ENCODE data around the gene HOXA2.

HOXA2 gene

DNA sequence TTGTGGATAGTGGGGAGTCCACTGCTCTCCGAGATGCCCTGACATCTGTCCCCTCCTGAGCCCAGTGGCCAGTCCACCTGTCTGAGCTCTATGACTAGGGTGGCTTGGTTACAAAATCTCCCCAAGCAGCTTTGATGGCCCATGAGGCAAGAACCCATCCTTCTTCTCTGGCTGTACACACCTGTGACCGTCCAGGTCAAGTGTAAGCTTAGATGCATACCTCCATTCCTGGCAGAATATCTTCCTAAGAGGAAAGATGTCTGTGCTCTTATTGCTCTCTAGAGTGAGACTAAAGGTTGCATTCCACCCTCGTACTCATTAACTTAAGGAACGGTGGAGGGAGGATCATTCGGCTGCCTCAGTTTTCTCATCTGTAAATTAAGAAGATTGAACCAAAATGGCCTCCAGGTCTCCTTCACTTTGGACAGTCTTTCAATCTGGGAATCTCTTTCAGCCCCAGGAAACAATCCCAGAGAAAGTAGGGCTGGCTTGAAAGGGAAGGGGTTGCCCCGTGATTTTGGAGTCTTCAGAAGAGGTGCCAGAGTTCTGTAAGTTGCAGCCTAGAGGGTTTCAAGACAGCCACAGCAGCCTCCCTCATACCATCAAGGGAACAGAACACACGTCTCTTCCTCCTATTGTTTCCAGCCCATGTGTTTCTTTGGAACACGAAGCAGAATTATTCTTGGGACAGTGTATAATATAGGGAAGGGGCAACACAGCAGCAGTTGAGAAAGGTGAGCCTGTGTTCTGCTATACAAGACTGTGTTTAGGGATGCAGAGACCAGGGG, 22.6 kb upstream of the HOXA2 start:
- no peak for DNase-seq (ENCODE audit: low spot score)

GRCh38 chr7:27124096-27124901, 21.8 kb upstream of the HOXA2 start:
- DNase-seq (ENCODE audit: low spot score), result no peak

GRCh38 chr7:27123477-27124053, 21.1 kb upstream of the HOXA2 start:
- DNase-seq (ENCODE audit: low spot score), result no peak

DNA sequence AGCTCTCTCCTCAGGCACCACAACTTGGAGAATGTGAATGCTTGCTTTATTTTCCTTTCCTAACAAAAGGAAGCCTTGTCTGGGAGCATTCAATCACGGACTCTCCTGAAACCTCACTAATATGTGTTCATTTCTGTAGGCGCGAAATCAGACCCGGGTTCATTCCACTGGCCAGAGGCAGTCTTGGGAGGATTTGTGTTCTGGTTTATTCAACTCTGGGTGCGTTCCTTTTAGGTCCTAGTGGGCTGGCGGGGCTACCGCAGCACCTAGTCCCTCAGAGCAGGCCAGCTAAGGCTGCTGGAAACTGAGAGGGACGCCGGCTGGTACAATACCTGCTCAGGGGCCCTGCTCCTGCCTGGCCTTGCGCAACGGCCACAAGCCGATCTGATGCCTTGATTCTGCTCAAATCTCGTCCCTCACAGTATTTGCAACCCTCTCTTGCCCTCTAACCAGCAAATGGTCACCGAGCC, 20.6 kb upstream of the HOXA2 start:
- DNase-seq (ENCODE audit: low spot score), result no peak

- DNase-seq (ENCODE audit: low spot score), result no peak
Measured at GRCh38 chr7:27122077-27122910, 19.8 kb upstream of the HOXA2 start.

GRCh38 chr7:27121684-27122076, 19.2 kb upstream of the HOXA2 start:
- no peak for DNase-seq (ENCODE audit: low spot score)

DNA sequence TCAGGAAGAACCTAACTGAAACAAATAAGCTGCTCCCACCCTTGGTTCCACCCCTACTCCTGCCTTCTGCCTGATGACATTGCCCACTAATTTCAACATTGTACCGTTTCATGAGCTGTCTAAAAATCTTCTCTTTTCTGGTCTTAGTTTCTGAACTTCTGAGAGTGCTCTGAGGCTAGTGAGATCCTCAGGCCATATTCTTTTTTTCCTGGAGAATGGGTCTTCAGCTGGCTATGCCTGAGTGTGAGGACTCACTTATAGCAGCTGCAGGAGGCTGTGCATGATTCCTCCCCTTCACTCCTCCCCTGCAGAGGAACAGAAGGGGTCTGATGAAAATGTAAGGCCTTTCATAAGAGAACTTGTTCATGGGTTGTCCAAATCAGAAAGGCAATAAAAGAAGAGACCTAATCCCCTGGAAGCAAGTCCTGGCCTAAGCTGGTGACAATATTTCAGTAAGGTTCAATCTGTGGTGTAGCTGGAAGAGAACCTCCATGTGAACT, 17.0 kb upstream of the HOXA2 start:
- DNase-seq (ENCODE audit: low spot score), result no peak

DNA sequence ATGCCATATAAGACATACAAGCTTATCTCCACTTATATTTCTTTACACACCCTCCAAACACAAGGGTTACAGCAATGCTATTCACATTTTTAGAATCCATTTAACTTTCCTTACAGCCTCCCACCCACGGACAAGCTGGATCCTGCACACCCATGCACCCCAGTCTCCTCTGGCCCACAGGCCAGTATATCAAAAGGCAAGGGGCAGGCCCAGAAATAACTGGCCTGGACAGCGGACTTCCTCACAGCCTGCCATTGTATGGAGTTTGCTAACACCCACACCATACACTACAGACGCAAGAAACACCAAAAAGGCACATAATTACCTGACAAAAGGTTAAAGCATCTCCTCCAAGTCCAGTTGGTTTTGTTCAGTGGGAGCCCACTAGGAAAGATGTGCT, 16.1 kb upstream of the HOXA2 start:
- no peak for DNase-seq (ENCODE audit: low spot score)

- DNase-seq (ENCODE audit: low spot score), result no peak
Measured at GRCh38 chr7:27117887-27118491, 15.5 kb upstream of the HOXA2 start.

DNA sequence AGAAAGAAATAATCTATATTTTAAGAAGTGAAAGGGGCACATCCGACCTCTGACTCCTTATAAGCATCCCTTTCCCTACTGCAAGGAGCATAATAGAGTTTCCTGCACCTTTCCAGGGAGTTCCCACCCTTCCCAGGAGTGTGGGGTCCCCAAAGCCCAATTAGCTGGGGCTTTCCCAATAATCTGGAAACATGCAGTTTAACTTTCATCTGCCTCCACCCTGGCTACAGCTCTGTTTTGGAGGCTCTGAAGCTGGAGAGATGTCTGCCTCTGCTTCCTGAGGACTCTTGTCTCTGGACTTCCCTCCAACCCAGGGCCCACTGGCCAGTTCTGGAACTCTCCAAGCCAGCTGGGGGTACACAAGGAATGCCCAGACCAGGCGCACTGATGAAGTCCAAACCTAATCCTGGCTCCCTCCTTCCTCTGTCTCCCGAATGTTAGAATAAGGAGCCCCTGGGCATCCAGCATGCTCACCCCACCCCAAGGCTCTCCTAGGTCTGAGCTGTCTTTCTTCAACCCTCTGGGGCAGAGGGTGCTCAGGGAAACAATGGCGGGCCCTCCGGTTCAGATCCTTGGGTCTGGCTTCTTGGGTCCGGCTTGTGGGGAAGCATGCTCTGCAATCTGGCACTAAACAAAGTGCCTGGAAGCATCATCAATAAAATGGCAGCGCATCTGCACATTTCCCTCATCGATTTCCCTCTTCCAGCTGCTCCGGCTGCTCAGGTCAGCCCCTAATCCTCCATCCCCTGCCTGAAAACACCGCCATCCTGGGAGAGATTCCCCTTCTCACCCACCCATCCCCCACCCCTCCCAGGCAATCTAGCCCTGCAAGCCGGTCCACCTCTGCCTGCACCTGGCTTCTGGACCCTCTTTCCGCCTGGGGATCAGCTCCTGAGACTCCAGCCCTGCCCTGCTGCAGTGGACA, 14.7 kb upstream of the HOXA2 start:
- no peak for DNase-seq (ENCODE audit: low spot score)

DNA sequence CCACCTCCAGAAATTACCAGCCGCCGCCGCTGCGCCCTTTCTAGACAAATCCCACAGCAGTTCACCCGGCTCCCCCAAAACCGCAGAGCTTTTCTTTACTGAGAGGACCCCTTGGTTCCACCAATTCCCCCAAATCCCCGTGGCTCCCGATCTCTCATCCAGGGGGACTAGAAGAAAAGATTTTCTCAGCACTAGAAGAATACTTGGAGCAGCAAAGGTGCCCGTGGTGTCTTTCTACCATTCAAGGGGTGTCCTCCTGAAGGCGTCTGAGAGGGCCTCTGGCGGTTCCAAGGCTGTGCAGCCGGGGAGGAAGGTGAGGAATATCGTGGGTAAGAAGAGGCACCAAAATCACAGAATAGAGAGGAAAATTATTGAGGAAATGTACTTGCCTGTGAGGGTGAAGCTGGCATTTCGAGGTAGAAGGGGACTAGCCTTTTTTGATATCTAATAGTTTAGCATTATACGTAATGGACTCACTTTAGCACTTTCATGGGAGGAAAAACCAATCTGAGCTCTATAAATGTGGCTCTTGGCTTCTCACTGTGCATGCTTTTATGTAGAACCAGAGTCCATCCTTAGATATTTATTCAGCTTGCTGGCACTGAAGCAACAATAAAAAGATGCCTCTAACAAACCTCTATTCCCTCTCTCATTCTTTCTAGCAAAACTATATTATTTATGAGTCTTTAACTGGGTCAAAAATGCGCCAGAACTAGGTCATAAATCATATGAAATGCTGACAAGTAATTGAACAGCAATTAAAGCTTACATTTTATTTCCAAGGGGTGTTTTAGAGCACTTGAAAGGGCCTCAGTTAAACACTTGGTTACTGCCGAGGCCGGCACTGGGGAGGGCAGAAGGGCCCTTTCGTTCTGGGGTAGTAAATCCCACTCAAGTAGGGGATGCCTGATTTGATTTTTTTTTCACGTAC, 13.8 kb upstream of the HOXA2 start:
- no peak for DNase-seq (ENCODE audit: low spot score)

DNA sequence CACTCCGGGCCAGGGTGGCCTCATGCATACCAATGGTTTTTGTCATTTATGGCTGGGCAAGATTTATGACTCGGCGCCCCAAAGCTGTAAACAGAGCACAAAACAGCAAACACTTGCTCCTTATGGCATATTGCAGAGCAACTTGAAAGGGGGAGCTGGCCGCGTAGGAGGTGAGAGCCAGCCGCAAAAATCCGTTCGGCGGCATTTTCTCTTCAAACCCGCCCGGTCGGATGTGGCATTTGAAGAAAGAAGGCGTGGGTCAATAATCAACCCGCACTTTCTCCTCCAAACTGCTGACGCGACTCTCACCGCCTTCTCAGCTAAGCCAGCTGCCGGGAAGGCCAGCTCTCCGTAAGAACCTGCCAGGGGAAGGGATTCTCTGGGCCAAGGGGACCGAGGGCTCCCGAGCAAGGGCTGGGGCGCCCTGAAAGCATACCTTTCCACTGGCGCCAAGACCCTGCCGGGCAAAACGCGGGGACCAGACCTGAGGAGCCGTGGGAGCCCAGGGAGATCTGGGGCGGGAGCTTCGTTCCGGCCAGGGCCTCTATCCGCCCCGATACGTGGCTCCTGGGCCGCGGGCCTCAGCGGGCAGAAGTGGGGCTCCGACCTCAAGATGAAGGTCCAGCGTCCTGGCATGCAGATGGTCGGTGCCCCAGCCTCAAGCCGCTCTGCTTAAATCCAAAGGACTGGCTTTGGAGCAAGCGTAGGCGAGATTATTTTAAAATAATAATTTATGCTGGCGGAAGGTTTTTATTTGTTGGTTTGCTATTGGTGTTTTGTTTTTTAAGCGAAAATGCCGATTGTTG, 12.9 kb upstream of the HOXA2 start:
- no peak for DNase-seq (ENCODE audit: low spot score)

DNA sequence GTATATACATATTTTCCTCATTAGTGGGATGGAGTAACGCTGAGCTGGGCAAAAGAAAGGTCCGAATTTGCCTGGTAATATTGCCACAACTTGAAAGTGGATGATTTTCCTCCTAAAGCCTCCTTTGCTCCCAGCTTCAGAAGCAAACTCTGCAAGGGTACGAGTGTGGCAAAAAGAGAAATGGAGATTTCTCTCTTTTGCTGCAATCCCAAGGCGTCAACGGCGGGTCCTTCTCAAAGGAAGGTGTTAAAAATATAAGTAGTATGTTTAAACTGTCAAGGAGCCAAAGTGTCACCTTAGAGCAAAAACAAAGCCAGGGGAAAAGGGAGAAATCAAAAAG, 12.4 kb upstream of the HOXA2 start:
- DNase-seq (ENCODE audit: low spot score), result no peak

- peak; percentile 59 for DNase-seq (ENCODE audit: low spot score)
Measured at GRCh38 chr7:27113991-27114769, 11.7 kb upstream of the HOXA2 start.

DNA sequence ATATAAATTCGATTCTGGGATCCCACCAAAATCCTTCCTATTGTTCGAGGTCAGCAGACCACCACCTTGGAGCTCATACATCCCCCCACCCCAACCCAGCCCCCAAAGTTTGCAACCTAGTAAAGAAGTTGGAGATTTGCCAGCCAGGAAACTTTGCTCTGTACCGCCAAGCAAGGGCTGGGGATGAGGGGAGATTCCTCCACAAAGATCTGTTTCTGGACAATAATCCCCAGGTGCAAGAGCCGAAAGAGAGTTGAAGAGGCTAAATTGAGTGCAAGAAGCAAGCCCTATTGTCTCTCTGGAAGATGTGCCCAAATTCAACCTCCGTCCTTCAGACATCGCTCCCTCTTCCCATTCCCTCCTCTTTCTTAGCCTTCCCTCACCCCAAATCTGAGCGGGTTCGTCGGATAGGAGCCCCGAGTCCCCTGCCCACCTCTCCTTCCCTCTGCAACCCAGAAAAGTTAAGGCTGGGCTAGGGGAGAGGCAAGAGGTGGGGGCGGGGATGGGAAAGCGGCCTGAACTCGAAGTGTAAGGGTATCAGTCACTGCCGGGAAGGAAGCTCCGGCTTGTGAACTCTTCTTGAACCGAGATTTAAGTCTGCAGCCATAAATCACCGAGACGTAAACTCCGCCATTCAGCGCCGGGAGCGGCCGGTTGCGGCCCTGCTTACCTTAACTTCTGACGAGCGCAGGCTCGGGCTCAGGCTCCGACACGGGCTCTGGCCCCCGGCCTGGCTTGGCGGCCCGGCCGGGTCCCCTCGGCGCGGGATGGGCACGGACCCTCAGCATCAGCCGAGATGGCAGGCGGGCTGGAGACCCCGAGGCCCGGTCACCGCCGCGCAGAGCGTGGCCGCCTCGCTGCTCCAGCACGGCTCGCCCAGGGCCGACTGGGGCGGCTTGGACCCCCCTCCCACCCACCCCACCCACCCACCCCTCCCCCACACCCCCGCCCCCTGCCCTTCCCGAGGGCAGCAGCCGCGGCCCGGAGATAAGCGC, 10.8 kb upstream of the HOXA2 start:
- DNase-seq (ENCODE audit: low spot score), result peak; percentile 38

- DNase-seq (ENCODE audit: low spot score), result no peak
Measured at GRCh38 chr7:27112361-27112760, 9.9 kb upstream of the HOXA2 start.
